Measurements from ENCODE around the gene FAM20C.
A peak's percentile ranks its signal among the peaks of the same experiment; 100 is the strongest.
"Not testable (repeated sequence)": the region's sequence is repeated elsewhere in the genome, so short reads cannot be mapped to it uniquely, and the experiment has no call there.

Gene FAM20C

DNA sequence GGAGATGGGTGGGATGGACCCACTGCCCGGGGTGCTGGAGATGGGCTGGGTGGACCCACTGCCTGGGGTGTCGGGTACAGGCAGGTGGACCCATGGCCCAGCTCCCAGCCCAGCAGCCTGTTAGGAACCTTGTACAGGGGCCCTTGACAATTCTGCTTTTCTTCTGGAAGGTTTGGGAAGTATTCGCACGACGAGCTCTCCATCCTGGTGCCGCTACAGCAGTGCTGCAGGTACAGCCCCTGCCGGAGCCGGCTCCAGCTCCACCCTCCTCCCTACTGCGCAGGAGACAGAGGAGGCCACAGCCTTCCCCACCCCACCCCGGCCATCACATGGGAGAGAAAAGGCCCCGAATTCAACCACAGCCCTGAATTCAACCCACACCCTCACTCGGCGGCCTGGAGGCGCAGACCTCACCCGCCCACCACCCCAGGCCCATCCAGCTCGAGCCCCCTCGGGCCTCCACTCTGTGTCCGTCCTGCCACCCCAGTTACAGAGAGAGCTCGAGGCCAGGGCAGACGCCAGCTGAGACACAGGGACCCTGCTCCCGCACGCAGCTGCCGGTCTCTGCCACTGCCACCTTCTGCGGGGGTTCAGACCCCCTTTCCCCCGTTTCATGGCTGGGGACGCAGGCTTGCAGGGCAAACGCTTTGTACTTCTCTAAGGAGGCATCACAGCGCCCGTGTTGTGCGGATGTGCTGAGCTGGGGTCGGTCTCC lies 66.3 kb downstream of the FAM20C start:
- Histone ChIP-seq H3K36me3 (ENCODE audit: control insufficient read depth, insufficient read depth, low read length) (no peaks in the 10 kb centered on the region), H3K9me3 (ENCODE audit: control insufficient read depth, low read length) (no peaks in the 10 kb centered on the region), H3K9ac (ENCODE audit: low read length) (no peak overlapping the region), H3K4me3 (ENCODE audit: low read length) (no peak overlapping the region), H3K4me1 (ENCODE audit: control insufficient read depth, insufficient read depth, low read length) (no peaks in the 10 kb centered on the region), H3K27me3 (ENCODE audit: control insufficient read depth, insufficient read depth, low read length) (no peaks in the 10 kb centered on the region)

DNA sequence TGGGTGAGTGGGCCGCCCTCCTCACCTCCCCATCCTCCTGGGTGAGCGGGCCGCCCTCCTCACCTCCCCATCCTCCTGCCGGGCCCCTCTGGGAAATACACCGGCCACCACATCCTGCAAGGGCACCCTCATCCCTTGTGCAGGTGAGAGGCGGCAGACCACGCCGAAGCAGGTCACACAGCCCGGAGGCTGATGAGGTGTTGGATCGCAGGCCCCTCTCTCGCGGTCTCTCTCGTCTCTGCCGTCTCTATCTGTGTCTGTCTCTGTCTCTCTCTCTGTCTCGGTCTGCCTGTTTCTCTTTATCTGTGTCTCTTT lies 66.8 kb downstream of the FAM20C start:
- Histone ChIP-seq H3K9me3 (ENCODE audit: control insufficient read depth, low read length) (no peaks in the 10 kb centered on the region), H3K9ac (ENCODE audit: low read length) (no peak overlapping the region), H3K36me3 (ENCODE audit: control insufficient read depth, insufficient read depth, low read length) (no peaks in the 10 kb centered on the region), H3K4me1 (ENCODE audit: control insufficient read depth, insufficient read depth, low read length) (peaks cover 2% of the 10 kb centered on the region), H3K27me3 (ENCODE audit: control insufficient read depth, insufficient read depth, low read length) (no peaks in the 10 kb centered on the region), H3K4me3 (ENCODE audit: low read length) (no peak overlapping the region)

DNA sequence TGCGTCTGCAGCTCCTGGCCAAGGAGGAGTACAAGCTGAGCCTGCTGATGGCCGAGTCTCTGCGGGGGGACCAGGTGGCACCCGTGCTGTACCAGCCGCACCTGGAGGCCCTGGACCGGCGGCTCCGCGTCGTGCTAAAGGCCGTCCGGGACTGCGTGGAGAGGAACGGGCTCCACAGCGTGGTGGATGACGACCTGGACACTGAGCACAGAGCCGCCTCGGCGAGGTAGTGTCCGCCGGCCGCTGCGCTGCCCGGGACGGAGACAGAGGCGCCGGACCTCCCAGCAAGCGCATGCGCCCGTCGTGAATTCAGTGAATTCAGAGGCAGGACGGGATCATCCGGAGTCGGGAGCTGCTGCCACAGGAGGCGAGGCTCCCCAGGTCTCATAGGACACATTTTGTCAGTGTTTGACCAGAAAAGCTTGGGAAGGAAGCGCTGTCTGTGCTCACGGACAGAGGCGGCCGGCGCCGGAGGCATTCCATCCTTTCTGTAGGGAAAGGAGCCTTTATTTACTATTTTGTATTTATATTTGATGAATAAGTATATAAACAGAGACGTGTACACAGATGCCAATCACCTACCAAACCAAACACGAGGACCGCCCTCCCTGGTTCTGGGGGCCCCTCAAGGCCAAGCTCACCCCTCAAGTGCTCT lies 67.5 kb downstream of the FAM20C start:
- H3K27me3 ChIP-seq (ENCODE audit: control insufficient read depth, insufficient read depth, low read length), result no peaks in the 10 kb centered on the region
- H3K4me3 ChIP-seq (ENCODE audit: low read length), result no peak overlapping the region
- no peaks in the 10 kb centered on the region for H3K36me3 ChIP-seq (ENCODE audit: control insufficient read depth, insufficient read depth, low read length)
- no peaks in the 10 kb centered on the region for H3K9me3 ChIP-seq (ENCODE audit: control insufficient read depth, low read length)
- no peak overlapping the region for H3K9ac ChIP-seq (ENCODE audit: low read length)
- peaks cover 9% of the 10 kb centered on the region for H3K4me1 ChIP-seq (ENCODE audit: control insufficient read depth, insufficient read depth, low read length)

DNA sequence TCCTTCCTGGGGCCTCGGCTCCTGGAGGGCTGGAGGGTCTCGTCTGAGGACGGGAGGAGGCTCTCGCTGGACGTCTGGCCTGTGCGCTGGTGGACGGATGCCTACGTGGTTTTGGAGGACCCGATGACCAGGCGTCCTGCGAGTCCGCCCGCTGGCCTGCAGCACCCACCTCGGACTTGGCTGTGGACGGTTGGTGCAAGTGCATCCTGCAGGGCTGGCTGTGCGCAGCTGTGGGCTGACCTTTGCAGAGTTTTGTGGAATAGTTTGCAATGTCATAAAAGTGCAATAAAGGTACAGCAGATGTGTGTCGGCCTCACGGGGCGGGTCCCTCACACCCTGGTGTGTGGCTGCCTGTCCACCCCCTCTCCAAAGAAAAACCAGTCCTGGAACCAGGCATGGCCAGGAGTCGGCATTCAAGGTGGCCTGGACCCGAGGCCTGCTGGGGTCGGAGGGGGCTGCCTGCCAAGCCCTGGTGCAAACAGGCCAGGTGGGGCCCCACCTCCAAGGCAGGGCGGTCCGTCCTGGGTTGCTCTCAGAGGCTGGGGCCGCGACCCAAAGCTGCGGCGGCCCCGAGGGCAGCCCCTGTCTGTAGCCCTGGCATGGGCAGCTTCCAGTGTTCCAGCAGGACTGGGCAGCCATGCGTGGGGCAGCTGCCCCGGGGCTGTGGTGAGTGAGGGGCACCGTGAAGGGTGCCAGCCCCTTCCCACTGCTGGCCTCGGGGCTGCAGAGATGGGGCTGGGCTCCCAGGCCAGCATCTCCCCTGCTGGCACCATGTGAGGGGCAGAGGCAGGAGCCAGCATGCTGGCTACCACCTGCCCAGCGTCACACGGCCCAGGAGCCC lies 68.3 kb downstream of the FAM20C start:
- Histone ChIP-seq H3K4me1 (ENCODE audit: control insufficient read depth, insufficient read depth, low read length) (peaks cover 16% of the 10 kb centered on the region), H3K9me3 (ENCODE audit: control insufficient read depth, low read length) (no peaks in the 10 kb centered on the region), H3K4me3 (ENCODE audit: low read length) (no peak overlapping the region), H3K36me3 (ENCODE audit: control insufficient read depth, insufficient read depth, low read length) (no peaks in the 10 kb centered on the region), H3K27me3 (ENCODE audit: control insufficient read depth, insufficient read depth, low read length) (no peaks in the 10 kb centered on the region), H3K9ac (ENCODE audit: low read length) (no peak overlapping the region)

DNA sequence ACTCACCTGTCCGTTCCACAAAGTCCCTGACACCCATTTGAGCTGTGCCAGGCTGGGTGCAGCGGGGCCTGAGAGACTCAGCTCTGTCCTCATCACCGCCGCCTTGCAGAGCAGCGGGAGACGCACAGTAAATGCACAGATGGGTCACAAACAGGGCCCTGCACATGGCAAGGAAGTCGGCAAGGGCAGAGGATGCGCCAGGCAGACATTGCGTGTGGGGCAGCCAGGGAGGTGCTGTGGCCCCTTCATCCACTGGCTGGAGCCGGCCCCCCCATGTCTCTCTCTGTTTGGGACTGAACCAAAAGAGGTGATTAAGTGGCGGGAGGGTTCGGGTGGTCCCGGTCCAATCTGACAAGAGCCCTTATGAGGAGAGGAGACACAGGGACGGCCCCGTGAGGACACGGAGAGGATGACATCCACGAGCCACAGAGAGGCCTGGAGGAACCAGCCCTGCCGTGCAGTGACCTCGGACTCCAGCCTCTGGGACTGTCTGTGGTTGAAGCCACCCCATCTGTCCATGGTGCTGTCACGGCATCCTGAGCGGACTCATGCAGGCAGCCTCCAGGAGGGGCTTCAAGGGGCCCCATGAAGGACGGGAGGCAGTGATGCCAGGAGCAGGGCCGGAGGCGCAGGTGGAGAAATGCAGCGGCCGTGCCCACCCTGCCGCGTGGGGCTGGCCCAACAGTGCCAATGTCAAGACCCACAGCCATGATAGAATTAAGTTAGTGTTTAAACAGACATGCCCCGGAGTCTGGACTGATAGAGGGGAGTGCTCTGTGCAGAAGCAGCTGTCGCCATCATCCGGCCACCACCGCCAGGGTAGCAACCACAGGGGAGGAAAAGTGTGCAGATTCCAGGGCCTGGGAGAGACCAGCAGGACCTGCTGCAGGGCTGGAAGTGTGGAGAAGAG lies 69.2 kb downstream of the FAM20C start:
- peaks cover 4% of the 10 kb centered on the region for H3K27me3 ChIP-seq (ENCODE audit: control insufficient read depth, insufficient read depth, low read length)
- H3K9ac ChIP-seq (ENCODE audit: low read length), result no peak overlapping the region
- H3K9me3 ChIP-seq (ENCODE audit: control insufficient read depth, low read length), result no peaks in the 10 kb centered on the region
- no peaks in the 10 kb centered on the region for H3K36me3 ChIP-seq (ENCODE audit: control insufficient read depth, insufficient read depth, low read length)
- no peak overlapping the region for H3K4me3 ChIP-seq (ENCODE audit: low read length)
- H3K4me1 ChIP-seq (ENCODE audit: control insufficient read depth, insufficient read depth, low read length), result peaks cover 18% of the 10 kb centered on the region

DNA sequence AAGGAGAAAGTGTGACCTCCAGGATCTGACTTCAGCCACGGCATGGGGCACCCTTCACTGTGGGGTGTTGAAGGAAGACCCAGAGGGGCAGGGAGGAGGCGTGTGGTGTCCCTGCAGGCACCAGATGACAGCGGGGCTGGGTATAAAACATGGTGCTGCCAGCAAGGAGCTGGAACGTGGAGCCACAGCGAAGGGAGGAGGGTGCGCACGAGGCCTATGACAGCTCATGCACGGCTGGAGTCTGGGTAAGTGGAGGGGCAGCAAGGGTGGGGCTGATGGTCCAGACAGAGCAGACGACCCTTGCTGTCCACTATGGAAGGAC lies 69.8 kb downstream of the FAM20C start:
- peaks cover 18% of the 10 kb centered on the region for H3K4me1 ChIP-seq (ENCODE audit: control insufficient read depth, insufficient read depth, low read length)
- no peaks in the 10 kb centered on the region for H3K9me3 ChIP-seq (ENCODE audit: control insufficient read depth, low read length)
- H3K9ac ChIP-seq (ENCODE audit: low read length), result no peak overlapping the region
- H3K27me3 ChIP-seq (ENCODE audit: control insufficient read depth, insufficient read depth, low read length), result peaks cover 4% of the 10 kb centered on the region
- H3K4me3 ChIP-seq (ENCODE audit: low read length), result no peak overlapping the region
- no peaks in the 10 kb centered on the region for H3K36me3 ChIP-seq (ENCODE audit: control insufficient read depth, insufficient read depth, low read length)

DNA sequence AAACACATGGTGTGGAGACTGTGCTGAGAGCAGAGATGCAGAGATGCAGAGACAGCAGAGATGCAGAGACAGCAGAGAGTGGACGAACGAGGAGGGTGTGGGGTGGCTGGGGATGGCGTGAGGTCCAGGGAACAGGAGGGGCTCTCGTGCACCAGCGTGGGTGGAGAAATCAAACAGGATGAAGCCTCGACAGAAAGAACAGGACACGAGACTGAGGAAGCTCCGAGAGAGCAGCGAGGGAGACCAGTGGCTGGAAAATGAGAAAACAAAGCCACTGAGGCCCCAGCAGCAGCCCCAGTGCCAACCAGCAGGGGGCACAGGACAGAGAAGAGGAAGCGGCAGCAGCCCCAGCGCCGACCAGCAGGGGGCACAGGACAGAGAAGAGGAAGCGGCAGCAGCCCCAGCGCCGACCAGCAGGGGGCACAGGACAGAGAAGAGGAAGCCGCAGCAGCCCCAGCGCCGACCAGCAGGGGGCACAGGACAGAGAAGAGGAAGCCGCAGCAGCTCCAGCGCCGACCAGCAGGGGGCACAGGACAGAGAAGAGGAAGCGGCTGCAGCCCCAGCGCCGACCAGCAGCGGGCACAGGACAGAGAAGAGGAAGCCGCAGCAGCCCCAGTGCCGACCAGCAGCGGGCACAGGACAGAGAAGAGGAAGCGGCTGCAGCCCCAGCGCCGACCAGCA lies 70.4 kb downstream of the FAM20C start:
- not testable (repeated sequence) for H3K9ac ChIP-seq (ENCODE audit: low read length); H3K27me3 ChIP-seq (ENCODE audit: control insufficient read depth, insufficient read depth, low read length); H3K4me3 ChIP-seq (ENCODE audit: low read length); H3K9me3 ChIP-seq (ENCODE audit: control insufficient read depth, low read length); H3K36me3 ChIP-seq (ENCODE audit: control insufficient read depth, insufficient read depth, low read length)
- H3K4me1 ChIP-seq (ENCODE audit: control insufficient read depth, insufficient read depth, low read length), result peaks cover 18% of the 10 kb centered on the region

DNA sequence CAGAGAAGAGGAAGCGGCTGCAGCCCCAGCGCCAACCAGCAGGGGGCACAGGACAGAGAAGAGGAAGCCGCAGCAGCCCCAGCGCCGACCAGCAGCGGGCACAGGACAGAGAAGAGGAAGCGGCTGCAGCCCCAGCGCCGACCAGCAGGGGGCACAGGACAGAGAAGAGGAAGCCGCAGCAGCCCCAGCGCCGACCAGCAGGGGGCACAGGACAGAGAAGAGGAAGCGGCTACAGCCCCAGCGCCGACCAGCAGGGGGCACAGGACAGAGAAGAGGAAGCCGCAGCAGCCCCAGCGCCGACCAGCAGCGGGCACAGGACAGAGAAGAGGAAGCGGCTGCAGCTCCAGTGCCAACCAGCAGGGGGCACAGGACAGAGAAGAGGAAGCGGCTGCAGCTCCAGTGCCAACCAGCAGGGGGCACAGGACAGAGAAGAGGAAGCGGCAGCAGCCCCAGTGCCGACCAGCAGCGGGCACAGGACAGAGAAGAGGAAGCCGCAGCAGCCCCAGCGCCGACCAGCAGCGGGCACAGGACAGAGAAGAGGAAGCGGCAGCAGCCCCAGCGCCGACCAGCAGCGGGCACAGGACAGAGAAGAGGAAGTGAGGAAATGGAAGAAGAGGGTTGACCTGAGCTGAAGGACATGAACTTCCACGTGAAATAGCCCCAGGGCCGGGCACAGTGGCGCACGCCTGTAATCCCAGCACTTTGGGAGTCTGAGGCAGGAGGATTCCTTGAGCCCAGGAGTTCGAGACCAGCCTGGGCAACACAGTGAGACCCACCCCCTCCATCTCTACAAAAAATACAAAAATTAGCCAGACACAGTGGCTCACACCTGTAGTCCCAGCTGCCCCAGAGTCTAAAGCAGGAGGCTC lies 71.3 kb downstream of the FAM20C start:
- not testable (repeated sequence) for H3K36me3 ChIP-seq (ENCODE audit: control insufficient read depth, insufficient read depth, low read length); H3K9me3 ChIP-seq (ENCODE audit: control insufficient read depth, low read length); H3K27me3 ChIP-seq (ENCODE audit: control insufficient read depth, insufficient read depth, low read length); H3K9ac ChIP-seq (ENCODE audit: low read length); H3K4me3 ChIP-seq (ENCODE audit: low read length)
- H3K4me1 ChIP-seq (ENCODE audit: control insufficient read depth, insufficient read depth, low read length), result peaks cover 18% of the 10 kb centered on the region

DNA sequence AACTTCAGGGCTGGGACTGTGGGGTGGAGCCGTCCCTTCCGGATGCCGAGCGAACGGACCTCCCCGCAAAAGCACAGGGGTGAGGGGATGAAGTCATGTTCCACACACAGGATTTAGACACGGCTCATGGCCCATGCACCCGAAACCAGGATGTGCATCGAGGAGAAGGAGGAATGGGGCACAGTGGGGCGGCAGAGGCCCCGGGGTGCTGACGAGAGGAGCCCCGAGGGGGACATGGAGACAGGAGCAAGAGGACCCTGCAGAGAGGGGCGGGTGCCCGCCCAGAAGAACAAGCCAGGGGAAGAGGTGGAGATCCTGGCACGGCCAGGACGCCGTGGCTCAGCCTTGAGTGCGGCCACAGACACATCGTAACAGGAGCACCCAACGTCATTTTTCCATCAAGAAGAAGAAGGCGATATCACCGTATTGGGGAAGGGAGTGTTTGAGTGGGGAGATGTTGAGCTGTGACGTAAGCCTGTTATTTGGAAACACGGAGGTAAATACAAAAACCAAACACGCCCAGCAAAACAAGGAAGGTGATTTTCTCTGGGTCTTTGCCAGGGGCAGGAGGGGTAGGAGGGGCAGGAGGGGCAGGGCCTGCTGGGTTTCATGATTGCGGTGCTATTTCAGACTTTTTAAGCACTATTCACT lies 72.3 kb downstream of the FAM20C start:
- Histone ChIP-seq H3K9me3 (ENCODE audit: control insufficient read depth, low read length) (no peaks in the 10 kb centered on the region), H3K4me3 (ENCODE audit: low read length) (peak overlapping the region; percentile 6), H3K36me3 (ENCODE audit: control insufficient read depth, insufficient read depth, low read length) (no peaks in the 10 kb centered on the region), H3K27me3 (ENCODE audit: control insufficient read depth, insufficient read depth, low read length) (peaks cover 4% of the 10 kb centered on the region), H3K9ac (ENCODE audit: low read length) (peak overlapping the region; percentile 18), H3K4me1 (ENCODE audit: control insufficient read depth, insufficient read depth, low read length) (peaks cover 18% of the 10 kb centered on the region)

DNA sequence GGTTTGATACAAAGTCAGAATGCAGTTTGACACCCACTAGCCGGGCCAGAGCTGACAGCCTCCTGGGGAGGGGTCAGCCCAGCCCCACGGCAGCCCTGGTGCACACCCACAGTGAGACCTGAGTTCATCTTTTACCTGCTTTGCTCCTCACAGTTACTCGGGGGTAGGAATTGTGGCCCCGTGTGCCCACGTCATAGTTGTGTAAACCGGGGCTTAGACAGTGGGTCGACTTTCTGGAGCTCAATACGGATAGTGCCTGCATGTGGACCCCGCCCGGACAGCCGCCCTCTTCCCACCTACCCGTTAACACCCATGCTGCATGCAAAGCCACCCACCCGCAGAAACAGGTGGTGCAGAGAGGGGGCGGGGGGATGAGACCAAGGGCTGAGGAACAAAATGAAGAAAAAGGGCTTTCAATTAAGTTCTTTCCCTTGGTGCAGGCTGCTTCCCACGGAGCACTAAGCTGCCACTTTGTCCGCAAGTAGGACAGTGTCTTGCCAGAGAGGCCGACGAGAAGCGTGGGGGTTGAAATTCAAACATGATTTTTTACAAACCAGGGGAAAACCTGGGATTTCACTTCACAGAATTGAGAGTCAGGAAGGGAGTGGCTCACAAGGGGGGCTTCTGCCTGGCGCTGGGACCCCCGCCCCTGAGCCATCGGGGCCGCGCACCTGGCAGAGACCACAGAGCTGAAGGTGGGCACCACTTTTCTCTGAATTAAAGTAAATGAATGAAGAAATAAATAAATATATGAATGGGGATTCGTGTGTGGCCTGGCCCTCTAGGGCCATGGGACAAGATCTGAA lies 73.0 kb downstream of the FAM20C start:
- H3K9me3 ChIP-seq (ENCODE audit: control insufficient read depth, low read length), result no peaks in the 10 kb centered on the region
- H3K4me1 ChIP-seq (ENCODE audit: control insufficient read depth, insufficient read depth, low read length), result peaks cover 18% of the 10 kb centered on the region
- H3K36me3 ChIP-seq (ENCODE audit: control insufficient read depth, insufficient read depth, low read length), result no peaks in the 10 kb centered on the region
- peaks cover 4% of the 10 kb centered on the region for H3K27me3 ChIP-seq (ENCODE audit: control insufficient read depth, insufficient read depth, low read length)
- H3K4me3 ChIP-seq (ENCODE audit: low read length), result peak overlapping the region; percentile 6
- H3K9ac ChIP-seq (ENCODE audit: low read length), result no peak overlapping the region

Data from mucosa of stomach (tissue), 1 donor.